Keratinocyte (primary cell): Measurements from ENCODE around the gene CES5A. TPM values are rescaled to one million over a fixed set of nuclear protein-coding genes. Genes with fewer than 3 reads are reported as not detected.

Experiments
- DNase-seq: peaks from one replicate; pipeline ENCODE4 v3.0.0-alpha.2; 2011; ENCODE audit warnings: low read depth, missing footprints, low spot score
- FAIRE-seq: peaks from 2 replicates; lab custom pipeline; 2011; peaks lifted over from hg19 to GRCh38; lab: Jason Lieb, UNC
- H2AFZ ChIP-seq: 2 replicates; pipeline ENCODE4 v1.6.0; 2012; ENCODE audit warnings: low read length, control low read depth, inconsistent platforms; ENCODE audit not compliant: control insufficient read depth
- H3K27ac ChIP-seq: 2 replicates; pipeline ENCODE4 v1.5.1; 2011; ENCODE audit warnings: low read length; ENCODE audit not compliant: control insufficient read depth, insufficient read depth
- H3K27me3 ChIP-seq: 3 replicates; pipeline ENCODE4 v1.6.0; 2011; ENCODE audit warnings: low read length; ENCODE audit not compliant: control insufficient read depth, insufficient read depth; ENCODE audit errors: extremely low read depth
- H3K36me3 ChIP-seq, 2 experiments: 2 replicates in 1 of 2; 3 replicates in 1 of 2; pipeline ENCODE4 v1.5.1; 2011; ENCODE audit warnings: low read length in 2 of 2, mild to moderate bottlenecking in 1 of 2; ENCODE audit not compliant: control insufficient read depth in 2 of 2, insufficient read depth in 2 of 2; ENCODE audit errors: extremely low read depth in 1 of 2
- H3K4me1 ChIP-seq: 3 replicates; pipeline ENCODE4 v1.5.1; 2011; ENCODE audit warnings: low read length; ENCODE audit not compliant: control insufficient read depth, insufficient read depth; ENCODE audit errors: extremely low read depth
- H3K4me2 ChIP-seq: 3 replicates; pipeline ENCODE4 v1.6.0; 2011; ENCODE audit warnings: low read depth, low read length; ENCODE audit not compliant: control insufficient read depth, insufficient read depth; ENCODE audit errors: extremely low read depth
- H3K4me3 ChIP-seq, 3 experiments: fragments of 200-600 bp in 1 of 3; sonication (generic) in 1 of 3; 2 replicates in 2 of 3; 3 replicates in 1 of 3; pipeline ENCODE4 v1.5.1; 2011 to 2016; ENCODE audit warnings: low read length in 3 of 3, mild to moderate bottlenecking in 3 of 3, control low read depth in 2 of 3, inconsistent platforms in 1 of 3, low read depth in 1 of 3, mixed read lengths in 1 of 3, mixed run types in 1 of 3, moderate library complexity in 1 of 3; ENCODE audit not compliant: control insufficient read depth in 2 of 3, insufficient read depth in 2 of 3; ENCODE audit errors: extremely low read depth in 1 of 3
- H3K79me2 ChIP-seq: 2 replicates; pipeline ENCODE4 v1.6.0; 2012; ENCODE audit warnings: low read length; ENCODE audit not compliant: control insufficient read depth, insufficient read depth
- H3K9ac ChIP-seq: 3 replicates; pipeline ENCODE4 v1.6.0; 2011; ENCODE audit warnings: low read length; ENCODE audit not compliant: control insufficient read depth, insufficient read depth; ENCODE audit errors: extremely low read depth
- H3K9me1 ChIP-seq: 3 replicates; pipeline ENCODE4 v1.6.0; 2011; ENCODE audit warnings: low read length; ENCODE audit not compliant: control insufficient read depth, insufficient read depth; ENCODE audit errors: extremely low read depth
- H3K9me3 ChIP-seq: 2 replicates; pipeline ENCODE4 v1.5.1; 2012; ENCODE audit warnings: low read depth, low read length; ENCODE audit not compliant: control insufficient read depth
- H4K20me1 ChIP-seq: 3 replicates; pipeline ENCODE4 v1.6.0; 2011; ENCODE audit warnings: low read length; ENCODE audit not compliant: control insufficient read depth, insufficient read depth; ENCODE audit errors: extremely low read depth
- CTCF ChIP-seq, 3 experiments: IDR thresholded peaks in 1 of 3; conservative IDR thresholded peaks in 1 of 3; optimal IDR thresholded peaks in 1 of 3; 2 replicates in 2 of 3; 3 replicates in 1 of 3; pipeline versions ENCODE3 to v1.5.1; 2011; ENCODE audit warnings: low read length in 3 of 3, mild to moderate bottlenecking in 3 of 3, moderate library complexity in 2 of 3, control low read depth in 1 of 3, inconsistent platforms in 1 of 3; ENCODE audit not compliant: insufficient read depth in 2 of 3; ENCODE audit errors: extremely low read depth in 1 of 3
- EZH2 ChIP-seq: IDR thresholded peaks from one replicate; pipeline ENCODE4 v1.6.1; 2012; ENCODE audit warnings: inconsistent platforms, mild to moderate bottlenecking, low read length, moderate library complexity
- dilution Hi-C: fragments of 300-500 bp; cut with MboI; formaldehyde crosslinking; loops from one replicate; pipeline ENCODE4 v1.7.0; 2020; ENCODE audit warnings: low sequenced_read_pairs; ENCODE audit not compliant: extremely low pct_ligation_motif_present
- polyA plus RNA-seq, 5 experiments: library from polyadenylated mRNA; depleted of rRNA in 3 of 5; stranded (reverse) in 3 of 5; stranded (forward) in 1 of 5; unstranded in 1 of 5; fragments of >200 nt; gene quantifications; 1 replicate in 1 of 5; 2 replicates in 3 of 5; 3 replicates in 1 of 5; pipeline versions ENCODE4 v1.2.1 to v1.2.3, GENCODE V29; 2011 to 2012; ENCODE audit warnings: missing spikeins in 2 of 5, low read depth in 1 of 5, low replicate concordance in 1 of 5

Gene CES5A
- polyA plus RNA-seq, 1 donor (not counting 4 experiments of a cell fraction or from before 2014, with no cell fraction given) = not detected

GRCh38 chr16:55834049-55834448 is 41.1 kb downstream of the CES5A start:
- Histone ChIP-seq H3K9me3 (no peaks in the 10 kb centered on the region), H3K9ac (no peak overlapping the region), H2AFZ (no peak overlapping the region), H3K4me3 (no peak overlapping the region), H3K9me1 (no peaks in the 10 kb centered on the region), H4K20me1 (no peaks in the 10 kb centered on the region), H3K27me3 (no peaks in the 10 kb centered on the region), H3K27ac (no peak overlapping the region), H3K4me2 (no peak overlapping the region), H3K4me1 (no peaks in the 10 kb centered on the region), H3K36me3 (no peaks in the 10 kb centered on the region), H3K79me2 (no peaks in the 10 kb centered on the region)
- FAIRE-seq = no peak
- dilution Hi-C loops = loop anchor here (25.0 kb wide), 1 partner anchor 122 kb away; no protein-coding TSS in a partner anchor
- TF ChIP-seq CTCF (optimal IDR thresholded peaks at IDR 0.05 in 1 of 3, IDR thresholded peaks at IDR 0.05 in 1 of 3, conservative IDR thresholded peaks at IDR 0.05 in 1 of 3; ENCODE audit: extremely low read depth in 1 of 3, insufficient read depth in 2 of 3, low read length in 3 of 3) (no peak), EZH2 (no peak)
- DNase-seq = no peak

GRCh38 chr16:55832773-55833691 is 42.1 kb downstream of the CES5A start, which contains the start of gene CES1:
Gene CES1, minus strand, starts transcription at chr16:55833096. Its CDS starts 41 bp downstream, at chr16:55833055.
- no peaks in the 10 kb centered on the region for H3K9me1 ChIP-seq
- no peaks in the 10 kb centered on the region for H3K79me2 ChIP-seq
- H3K4me2 ChIP-seq = no peak within 1 kb of the TSS
- no peak within 1 kb of the TSS for H3K27ac ChIP-seq
- no peak within 1 kb of the TSS for H2AFZ ChIP-seq
- dilution Hi-C loops = loop anchor here (25.0 kb wide), 1 partner anchor 121 kb away; no protein-coding TSS in a partner anchor
- DNase-seq = no peak
- no peaks in the 10 kb centered on the region for H3K27me3 ChIP-seq
- H3K4me1 ChIP-seq = no peaks in the 10 kb centered on the region
- H3K36me3 ChIP-seq = no peaks in the 10 kb centered on the region
- H3K9me3 ChIP-seq = no peaks in the 10 kb centered on the region
- FAIRE-seq = no peak
- TF ChIP-seq CTCF (optimal IDR thresholded peaks at IDR 0.05 in 1 of 3, IDR thresholded peaks at IDR 0.05 in 1 of 3, conservative IDR thresholded peaks at IDR 0.05 in 1 of 3; ENCODE audit: extremely low read depth in 1 of 3, insufficient read depth in 2 of 3, low read length in 3 of 3) = no peak
- no peak for TF ChIP-seq EZH2
- no peaks in the 10 kb centered on the region for H4K20me1 ChIP-seq
- H3K4me3 ChIP-seq = no peak within 1 kb of the TSS
- H3K9ac ChIP-seq = no peak within 1 kb of the TSS
